Nephron progenitor cell (in vitro differentiated cells): ENCODE data around the gene MACROH2A1.

Experiments used
- DNase-seq: peaks from one replicate; pipeline ENCODE4 v3.0.0; 2021
- H3K27ac Mint-ChIP-seq: 2 replicates; pipeline ENCODE4 v1.8.0; 2021; ENCODE audit warnings: mild to moderate bottlenecking, moderate library complexity, mixed read lengths
- H3K27me3 Mint-ChIP-seq: 2 replicates; pipeline ENCODE4 v1.8.0; 2021; ENCODE audit warnings: mild to moderate bottlenecking, low read depth, mixed read lengths; ENCODE audit not compliant: poor library complexity
- H3K36me3 Mint-ChIP-seq: 2 replicates; pipeline ENCODE4 v1.8.0; 2021; ENCODE audit warnings: low read depth, mixed read lengths
- H3K4me1 Mint-ChIP-seq: 2 replicates; pipeline ENCODE4 v1.8.0; 2021; ENCODE audit warnings: mixed read lengths
- H3K4me3 Mint-ChIP-seq: 2 replicates; pipeline ENCODE4 v1.8.0; 2021; ENCODE audit warnings: mild to moderate bottlenecking, moderate library complexity, mixed read lengths
- H3K9me3 Mint-ChIP-seq: 2 replicates; pipeline ENCODE4 v1.8.0; 2021; ENCODE audit warnings: mild to moderate bottlenecking, moderate library complexity, mixed read lengths
- TF ChIP-seq, protein P1 (sequence below): fragments of 200-600 bp; sonication (generic); IDR thresholded peaks from 2 replicates; pipeline ENCODE4 v1.5.0; 2021; ENCODE audit warnings: antibody characterized with exemption

Gene MACROH2A1

DNA sequence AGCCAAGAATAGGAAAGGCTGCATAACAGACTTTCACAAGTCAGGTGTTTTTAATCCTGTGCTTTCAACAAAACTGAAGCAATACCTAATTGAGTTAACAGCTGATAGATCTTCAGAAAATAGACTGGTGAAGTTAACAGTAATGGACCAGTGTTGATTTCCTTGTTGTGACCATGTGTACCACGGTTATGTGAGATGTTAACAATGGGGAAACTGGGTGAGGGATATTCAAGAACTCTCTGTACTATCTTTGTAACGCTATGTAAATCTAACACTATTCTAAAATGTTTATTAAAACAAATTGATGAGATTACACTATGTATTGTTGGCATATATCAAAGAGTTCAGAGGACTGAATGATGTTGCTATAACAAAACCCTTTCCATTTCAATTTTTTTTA lies 36.9 kb downstream of the MACROH2A1 start:
- no peak for DNase-seq
- peaks cover 24% of the 10 kb centered on the region for H3K4me1 Mint-ChIP-seq
- H3K9me3 Mint-ChIP-seq = no peaks in the 10 kb centered on the region
- H3K36me3 Mint-ChIP-seq = peaks cover 66% of the 10 kb centered on the region
- TF ChIP-seq, protein P1, sequence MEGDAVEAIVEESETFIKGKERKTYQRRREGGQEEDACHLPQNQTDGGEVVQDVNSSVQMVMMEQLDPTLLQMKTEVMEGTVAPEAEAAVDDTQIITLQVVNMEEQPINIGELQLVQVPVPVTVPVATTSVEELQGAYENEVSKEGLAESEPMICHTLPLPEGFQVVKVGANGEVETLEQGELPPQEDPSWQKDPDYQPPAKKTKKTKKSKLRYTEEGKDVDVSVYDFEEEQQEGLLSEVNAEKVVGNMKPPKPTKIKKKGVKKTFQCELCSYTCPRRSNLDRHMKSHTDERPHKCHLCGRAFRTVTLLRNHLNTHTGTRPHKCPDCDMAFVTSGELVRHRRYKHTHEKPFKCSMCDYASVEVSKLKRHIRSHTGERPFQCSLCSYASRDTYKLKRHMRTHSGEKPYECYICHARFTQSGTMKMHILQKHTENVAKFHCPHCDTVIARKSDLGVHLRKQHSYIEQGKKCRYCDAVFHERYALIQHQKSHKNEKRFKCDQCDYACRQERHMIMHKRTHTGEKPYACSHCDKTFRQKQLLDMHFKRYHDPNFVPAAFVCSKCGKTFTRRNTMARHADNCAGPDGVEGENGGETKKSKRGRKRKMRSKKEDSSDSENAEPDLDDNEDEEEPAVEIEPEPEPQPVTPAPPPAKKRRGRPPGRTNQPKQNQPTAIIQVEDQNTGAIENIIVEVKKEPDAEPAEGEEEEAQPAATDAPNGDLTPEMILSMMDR = no peak
- no peak overlapping the region for H3K4me3 Mint-ChIP-seq
- no peaks in the 10 kb centered on the region for H3K27me3 Mint-ChIP-seq
- no peak overlapping the region for H3K27ac Mint-ChIP-seq

DNA sequence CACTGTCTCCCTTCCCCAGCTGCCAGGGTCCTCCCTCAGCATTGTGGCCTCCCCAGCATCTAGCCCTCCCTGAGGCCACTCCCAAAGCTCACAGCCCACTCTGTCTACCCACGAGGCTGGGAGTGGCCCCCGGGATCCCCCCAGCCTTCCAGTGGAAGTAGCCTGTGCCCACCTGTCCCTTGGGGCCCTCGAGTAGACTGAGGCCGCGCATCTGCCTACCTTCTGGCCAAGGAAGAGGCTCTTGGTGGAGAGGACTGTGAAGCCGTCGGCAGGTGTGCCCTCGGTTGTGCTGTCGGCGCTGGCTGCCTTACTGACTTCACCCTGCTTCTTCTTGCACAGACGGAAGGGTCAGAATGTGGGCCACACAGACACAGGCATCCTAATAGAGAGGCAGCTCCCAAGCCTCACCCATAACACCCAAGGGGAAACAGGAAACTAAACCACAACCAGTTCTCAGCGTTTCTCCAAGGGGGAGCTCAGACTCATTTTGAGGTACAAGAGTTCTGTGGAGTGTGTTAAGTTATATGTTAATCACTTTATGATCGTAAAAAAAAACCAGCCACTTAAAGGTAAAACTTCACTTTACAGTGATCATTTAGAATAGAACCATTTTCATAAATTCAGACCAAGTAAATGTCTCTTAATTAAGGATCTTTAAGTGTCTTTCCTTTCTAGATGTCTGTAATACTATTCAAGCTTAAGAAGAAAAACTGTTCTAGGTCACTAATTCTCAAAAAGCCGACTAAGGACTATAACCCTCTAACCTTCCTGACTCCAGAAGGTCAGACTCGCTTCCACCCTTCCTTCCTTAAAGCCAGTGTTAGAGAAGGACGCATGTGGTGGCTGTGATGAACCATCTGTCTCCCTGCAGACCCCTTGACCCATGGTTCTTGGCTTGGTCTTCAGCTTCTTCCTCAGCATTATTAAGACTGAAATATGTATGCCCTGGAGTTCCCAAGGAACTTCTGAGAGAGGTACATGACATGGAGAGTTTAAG lies 38.5 kb downstream of the MACROH2A1 start:
- Mint-ChIP-seq H3K9me3 (no peaks in the 10 kb centered on the region), H3K4me3 (no peak overlapping the region), H3K27ac (peak overlapping the region; percentile 68), H3K4me1 (peaks cover 24% of the 10 kb centered on the region), H3K27me3 (no peaks in the 10 kb centered on the region), H3K36me3 (peaks cover 66% of the 10 kb centered on the region)
- no peak for DNase-seq
- TF ChIP-seq, protein P1 = no peak

DNA sequence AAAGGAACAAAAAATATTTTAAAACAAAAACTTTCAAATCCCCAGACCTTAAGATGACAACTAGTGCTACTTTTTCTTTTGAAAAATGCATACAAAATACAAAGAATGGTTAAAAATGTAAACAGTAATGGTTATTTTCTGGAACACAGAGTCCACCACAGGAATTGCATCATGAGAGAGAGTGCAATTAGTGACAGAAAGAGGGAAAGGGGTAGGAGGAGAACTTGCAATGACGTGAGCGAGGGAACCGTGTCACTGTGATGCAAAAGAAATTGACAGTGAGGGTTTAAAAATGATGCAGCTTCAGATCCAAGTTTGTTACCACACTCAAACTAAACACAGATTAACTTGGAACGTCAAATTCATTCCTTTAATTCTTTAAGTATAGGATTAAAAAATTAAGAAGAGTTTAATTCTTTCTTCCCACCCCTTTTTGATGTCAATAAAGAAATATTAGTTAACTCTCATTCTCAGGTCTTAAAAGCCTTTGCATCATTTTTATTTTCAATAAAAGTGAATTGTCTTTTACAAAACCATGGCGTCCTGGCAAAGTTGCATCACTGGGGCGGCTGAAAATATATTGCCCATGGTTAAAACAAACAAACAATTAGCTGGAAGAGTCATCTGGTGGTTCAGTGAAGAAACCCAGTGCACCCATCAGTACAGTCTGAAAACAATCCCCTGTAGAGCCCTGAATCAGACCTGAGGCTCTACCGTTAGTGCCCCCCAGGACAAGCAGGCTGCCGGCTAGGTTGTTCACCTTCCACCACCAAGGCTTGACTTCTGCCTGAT lies 39.5 kb downstream of the MACROH2A1 start:
- H3K36me3 Mint-ChIP-seq = peaks cover 61% of the 10 kb centered on the region
- H3K27me3 Mint-ChIP-seq = no peaks in the 10 kb centered on the region
- peaks cover 24% of the 10 kb centered on the region for H3K4me1 Mint-ChIP-seq
- TF ChIP-seq, protein P1 = no peak
- H3K27ac Mint-ChIP-seq = peak overlapping the region; percentile 96
- no peak for DNase-seq
- H3K4me3 Mint-ChIP-seq = no peak overlapping the region
- no peaks in the 10 kb centered on the region for H3K9me3 Mint-ChIP-seq

DNA sequence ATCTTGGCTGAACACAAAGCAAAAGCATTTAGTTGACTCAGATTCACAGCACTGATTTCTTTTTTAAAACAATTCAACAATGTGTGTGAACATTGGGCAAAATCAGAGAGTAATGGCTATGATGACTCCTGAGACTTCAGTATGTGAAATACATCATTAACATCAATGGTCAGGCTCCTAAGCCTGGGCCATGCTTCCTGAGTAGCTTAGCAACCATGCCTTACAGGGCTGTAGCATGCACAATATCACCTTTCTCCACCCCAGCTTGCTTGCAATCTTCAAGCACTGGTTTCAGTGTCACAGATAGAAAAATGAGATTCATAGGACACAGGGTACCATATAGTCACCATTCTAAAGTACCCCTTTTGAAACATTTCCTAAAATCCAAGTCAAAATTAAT lies 41.3 kb downstream of the MACROH2A1 start:
- DNase-seq = no peak
- H3K27me3 Mint-ChIP-seq = no peaks in the 10 kb centered on the region
- no peak overlapping the region for H3K4me3 Mint-ChIP-seq
- TF ChIP-seq, protein P1 = no peak
- peaks cover 24% of the 10 kb centered on the region for H3K4me1 Mint-ChIP-seq
- H3K27ac Mint-ChIP-seq = peak overlapping the region; percentile 68
- peaks cover 55% of the 10 kb centered on the region for H3K36me3 Mint-ChIP-seq
- no peaks in the 10 kb centered on the region for H3K9me3 Mint-ChIP-seq

DNA sequence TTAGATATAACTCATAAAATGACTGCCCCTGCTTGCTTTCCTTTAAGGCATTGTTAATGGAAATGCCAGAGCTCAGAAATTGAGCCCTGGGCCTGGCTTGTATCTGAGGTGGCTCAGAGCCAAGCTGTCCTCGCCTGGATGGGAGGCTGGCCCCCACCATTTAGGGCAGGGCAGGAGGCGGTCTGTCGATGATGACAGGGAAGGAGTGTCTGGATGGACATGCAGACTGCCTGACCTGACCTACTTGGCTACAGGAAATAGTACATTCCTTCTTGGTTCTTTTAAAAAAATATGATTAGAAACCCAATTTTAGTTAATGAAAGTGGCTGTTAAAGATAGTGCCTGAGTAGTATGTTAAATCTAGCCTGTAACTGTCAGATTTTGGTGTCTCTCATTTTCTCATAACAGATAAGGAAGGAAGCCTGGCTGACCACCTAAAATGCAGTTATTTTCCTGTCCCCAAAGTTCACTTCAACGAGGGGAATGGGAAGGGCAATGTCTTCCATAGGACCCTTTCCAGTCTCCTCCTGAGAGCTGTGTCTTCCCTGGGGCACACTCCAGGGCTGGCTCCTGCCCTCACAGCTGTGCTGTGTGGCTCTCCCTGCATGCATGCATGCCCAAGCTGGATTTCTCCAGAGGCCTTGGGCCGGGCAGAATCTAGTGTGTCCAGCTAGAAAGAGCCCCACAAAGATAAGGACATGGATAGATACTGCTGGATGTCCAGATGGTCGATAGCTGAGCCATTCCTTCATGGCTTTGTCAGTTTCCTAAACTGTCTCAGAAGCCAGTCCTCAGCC lies 42.3 kb downstream of the MACROH2A1 start:
- Mint-ChIP-seq H3K9me3 (no peaks in the 10 kb centered on the region), H3K36me3 (peaks cover 58% of the 10 kb centered on the region), H3K27me3 (no peaks in the 10 kb centered on the region), H3K27ac (no peak overlapping the region), H3K4me3 (no peak overlapping the region), H3K4me1 (peaks cover 24% of the 10 kb centered on the region)
- no peak for DNase-seq
- TF ChIP-seq, protein P1 = no peak
